Kidney epithelial cell (primary cell): ENCODE measurements around the gene NQO1. TPM values are rescaled to one million over a fixed set of nuclear protein-coding genes. Genes with fewer than 3 reads are reported as not detected.
"Not testable (repeated sequence)": the region's sequence is repeated elsewhere in the genome, so short reads cannot be mapped to it uniquely, and the experiment has no call there.

Experiments used
- DNase-seq: peaks from one replicate; pipeline ENCODE4 v3.0.0-alpha.2; 2010; ENCODE audit warnings: low read depth
- H3K27me3 ChIP-seq: 2 replicates; pipeline ENCODE4 v1.6.0; 2011; ENCODE audit warnings: low read length; ENCODE audit not compliant: control insufficient read depth, insufficient read depth
- H3K36me3 ChIP-seq: 2 replicates; pipeline ENCODE4 v1.5.1; 2011; ENCODE audit warnings: low read length; ENCODE audit not compliant: control insufficient read depth, insufficient read depth
- H3K4me3 ChIP-seq: 2 replicates; pipeline ENCODE4 v1.5.1; 2011; ENCODE audit warnings: low read depth, mild to moderate bottlenecking, control low read depth, low read length
- total RNA-seq: library from RNA; depleted of rRNA; stranded (reverse); fragments of >200 nt; gene quantifications from 2 replicates; pipeline ENCODE4 v1.2.3, GENCODE V29; 2015
- TF ChIP-seq, protein P1 (sequence below): IDR thresholded peaks from 2 replicates; pipeline ENCODE4 v1.5.1; 2011; ENCODE audit warnings: mild to moderate bottlenecking, moderate library complexity, low read length, control low read depth, inconsistent platforms; ENCODE audit not compliant: insufficient read depth, poor library complexity, severe bottlenecking

Gene NQO1
- total RNA-seq, 1 donor from 2014 or later, result 38.7 TPM

DNA sequence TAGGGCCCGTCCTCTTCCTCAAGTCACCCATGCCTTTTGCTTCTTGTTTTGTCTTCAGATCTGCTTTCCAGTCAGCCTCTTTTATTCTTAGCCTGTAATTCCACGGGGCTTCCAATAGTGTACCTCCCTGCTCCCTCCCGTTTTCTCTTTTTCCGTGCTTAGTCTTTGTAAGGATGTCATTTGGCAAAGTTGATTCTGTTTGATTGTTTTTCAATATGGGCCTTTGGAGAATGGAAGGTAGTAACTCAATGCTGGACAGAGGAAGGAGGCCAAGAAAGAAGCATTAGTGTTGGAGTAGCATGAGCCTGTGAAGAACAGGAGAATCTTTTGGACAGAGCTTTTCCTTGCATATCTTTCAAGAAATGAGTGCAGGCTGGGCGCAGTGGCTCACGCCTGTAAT lies 42.3 kb upstream of the NQO1 start:
- Histone ChIP-seq H3K4me3 (no peak overlapping the region), H3K27me3 (no peaks in the 10 kb centered on the region), H3K36me3 (no peaks in the 10 kb centered on the region)
- no peak for DNase-seq
- TF ChIP-seq, protein P1, sequence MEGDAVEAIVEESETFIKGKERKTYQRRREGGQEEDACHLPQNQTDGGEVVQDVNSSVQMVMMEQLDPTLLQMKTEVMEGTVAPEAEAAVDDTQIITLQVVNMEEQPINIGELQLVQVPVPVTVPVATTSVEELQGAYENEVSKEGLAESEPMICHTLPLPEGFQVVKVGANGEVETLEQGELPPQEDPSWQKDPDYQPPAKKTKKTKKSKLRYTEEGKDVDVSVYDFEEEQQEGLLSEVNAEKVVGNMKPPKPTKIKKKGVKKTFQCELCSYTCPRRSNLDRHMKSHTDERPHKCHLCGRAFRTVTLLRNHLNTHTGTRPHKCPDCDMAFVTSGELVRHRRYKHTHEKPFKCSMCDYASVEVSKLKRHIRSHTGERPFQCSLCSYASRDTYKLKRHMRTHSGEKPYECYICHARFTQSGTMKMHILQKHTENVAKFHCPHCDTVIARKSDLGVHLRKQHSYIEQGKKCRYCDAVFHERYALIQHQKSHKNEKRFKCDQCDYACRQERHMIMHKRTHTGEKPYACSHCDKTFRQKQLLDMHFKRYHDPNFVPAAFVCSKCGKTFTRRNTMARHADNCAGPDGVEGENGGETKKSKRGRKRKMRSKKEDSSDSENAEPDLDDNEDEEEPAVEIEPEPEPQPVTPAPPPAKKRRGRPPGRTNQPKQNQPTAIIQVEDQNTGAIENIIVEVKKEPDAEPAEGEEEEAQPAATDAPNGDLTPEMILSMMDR, result no peak

DNA sequence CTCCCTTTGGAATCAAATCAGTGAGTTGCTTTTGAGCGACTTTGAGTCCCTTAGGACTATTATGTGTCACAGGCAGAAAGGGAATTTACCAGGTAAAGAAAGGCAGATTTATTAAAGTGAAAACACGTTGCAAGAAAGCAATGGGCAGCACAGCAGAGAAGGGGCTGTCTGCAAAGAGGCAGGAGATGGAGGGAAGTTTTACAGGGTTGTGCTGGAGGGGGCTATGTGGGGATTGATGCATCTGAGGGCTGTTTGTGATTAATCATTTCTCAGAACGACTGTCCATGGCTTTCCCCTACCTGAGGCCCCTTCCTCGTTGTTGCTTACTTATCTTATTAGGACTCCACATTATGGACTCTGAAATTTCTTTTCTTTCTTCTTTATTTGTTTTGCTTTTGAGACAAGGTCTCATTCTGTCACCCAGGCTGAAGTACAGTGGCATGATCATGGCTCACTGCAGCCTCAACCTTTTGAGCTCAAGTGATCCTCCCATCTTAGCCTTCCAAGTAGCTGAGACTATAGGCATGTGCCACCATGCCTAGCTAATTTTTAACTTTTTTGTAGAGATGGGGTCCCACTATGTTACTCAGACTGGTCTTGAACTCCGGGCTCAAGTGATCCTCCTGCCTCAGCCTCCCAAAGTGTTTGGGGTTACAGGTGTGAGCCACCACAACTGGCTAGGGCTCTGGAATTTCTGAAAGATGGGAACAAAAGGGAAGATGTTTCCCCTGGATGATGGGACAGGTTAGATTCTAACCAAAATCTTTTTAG lies 41.3 kb upstream of the NQO1 start:
- TF ChIP-seq, protein P1, result no peak
- Histone ChIP-seq H3K27me3 (no peaks in the 10 kb centered on the region), H3K36me3 (no peaks in the 10 kb centered on the region), H3K4me3 (no peak overlapping the region)
- no peak for DNase-seq

DNA sequence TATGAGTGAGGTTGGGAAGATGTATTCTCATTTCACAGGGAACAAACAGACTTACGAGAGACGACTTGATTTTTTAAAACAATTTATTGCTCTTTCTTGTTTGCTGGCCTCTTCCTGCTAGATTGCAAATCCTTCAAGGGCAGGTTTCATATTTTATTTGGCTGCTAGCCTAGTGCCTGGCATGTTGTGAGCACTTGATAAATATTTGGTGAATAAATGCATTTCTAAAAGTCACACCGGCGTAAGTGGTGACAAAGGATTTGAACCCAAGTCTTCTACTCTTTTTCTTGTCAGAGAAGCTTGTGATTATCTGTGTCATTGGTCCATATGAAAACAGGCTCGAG lies 37.2 kb upstream of the NQO1 start:
- Histone ChIP-seq H3K27me3 (no peaks in the 10 kb centered on the region), H3K36me3 (no peaks in the 10 kb centered on the region), H3K4me3 (no peak overlapping the region)
- DNase-seq, result no peak
- TF ChIP-seq, protein P1, result no peak

DNA sequence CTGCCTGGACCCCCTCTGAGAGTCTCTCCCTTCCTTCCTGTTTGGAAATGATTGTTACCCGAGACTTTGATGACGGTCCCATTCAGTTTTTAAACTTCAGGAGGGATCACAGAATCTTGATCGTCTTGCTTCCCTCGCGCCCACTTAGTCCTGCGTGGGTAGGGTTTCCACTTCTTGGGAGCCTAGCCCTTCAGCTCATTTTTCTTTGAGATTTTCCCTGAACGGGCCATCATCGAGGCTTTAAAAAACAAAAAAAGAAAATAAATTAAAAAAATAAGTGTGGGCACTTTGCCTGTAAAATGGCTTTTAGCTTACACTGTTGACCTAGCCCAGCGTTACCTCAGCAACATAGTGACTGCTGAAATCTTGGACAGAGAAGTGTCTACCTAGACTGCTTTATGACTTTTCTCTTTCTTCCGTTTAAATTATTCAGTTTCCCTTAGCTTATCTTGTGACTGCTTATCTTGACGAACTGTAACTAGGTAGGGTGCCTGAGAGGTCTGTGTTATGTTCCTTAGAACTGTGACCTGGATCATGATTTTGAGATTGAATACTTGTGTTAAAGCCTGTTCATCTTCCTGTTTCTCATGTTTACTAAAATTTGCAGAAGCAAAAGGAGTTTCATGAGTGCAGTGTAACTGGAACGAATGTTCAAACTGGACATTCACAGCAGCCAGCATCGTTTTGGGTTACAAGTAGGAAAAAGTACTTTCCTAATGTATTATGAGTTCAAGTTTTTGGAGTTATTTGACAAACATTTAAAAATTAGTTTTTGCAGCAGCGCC lies 36.6 kb upstream of the NQO1 start:
- peak overlapping the region; percentile 97 for H3K4me3 ChIP-seq
- no peaks in the 10 kb centered on the region for H3K36me3 ChIP-seq
- DNase-seq, result peak; percentile 25
- TF ChIP-seq, protein P1, result no peak
- no peaks in the 10 kb centered on the region for H3K27me3 ChIP-seq

DNA sequence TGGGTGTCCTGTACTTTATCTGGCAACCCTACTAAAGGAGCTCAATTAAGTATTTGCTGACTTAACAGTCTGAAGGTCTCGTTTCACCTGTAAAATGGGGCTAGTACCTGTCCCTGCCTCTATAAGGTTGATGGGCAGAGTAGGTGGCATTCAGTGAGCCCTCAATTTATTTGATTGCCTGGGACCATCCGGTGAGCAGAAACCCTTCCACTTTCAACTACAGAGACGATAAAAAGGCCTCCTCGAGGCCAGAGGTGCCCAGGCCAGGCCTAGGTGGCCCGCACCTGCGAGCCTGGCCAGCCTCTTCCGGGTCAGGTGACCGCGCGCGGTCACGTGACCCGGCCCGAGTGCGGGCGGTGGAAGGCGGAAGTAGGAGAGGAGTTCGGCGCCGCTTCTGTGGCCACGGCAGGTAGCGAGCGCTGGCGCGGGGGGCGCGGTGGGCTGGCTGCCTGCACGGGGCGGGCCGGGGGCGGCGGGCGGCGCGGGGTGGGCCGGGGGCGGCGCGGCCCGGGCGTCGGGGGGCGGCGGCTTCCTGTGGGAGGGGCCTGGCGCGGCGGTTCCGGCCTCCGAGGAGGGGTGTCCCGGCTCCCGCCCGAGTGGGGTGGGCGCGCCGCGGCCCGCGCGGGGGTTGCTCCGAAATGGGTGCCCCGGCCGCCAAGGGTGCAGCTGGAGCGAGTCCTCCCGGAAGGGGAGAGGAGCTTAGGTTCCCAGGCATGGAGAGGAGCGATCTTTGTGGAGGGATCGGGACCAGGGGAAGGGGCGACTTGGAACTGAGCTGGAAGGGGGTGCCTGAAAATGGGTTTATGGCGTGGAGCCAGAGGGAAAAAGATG lies 35.8 kb upstream of the NQO1 start, which contains the start of gene WWP2:
Gene WWP2, plus strand, starts transcription at position 350 of the 831 bp plus-strand sequence. CDS start 24,679 bp downstream, outside the sequence.
- peak within 1 kb of the TSS; percentile 97 for H3K4me3 ChIP-seq
- no peaks in the 10 kb centered on the region for H3K27me3 ChIP-seq
- peak; percentile 41 for DNase-seq
- no peaks in the 10 kb centered on the region for H3K36me3 ChIP-seq
- TF ChIP-seq, protein P1, result no peak

DNA sequence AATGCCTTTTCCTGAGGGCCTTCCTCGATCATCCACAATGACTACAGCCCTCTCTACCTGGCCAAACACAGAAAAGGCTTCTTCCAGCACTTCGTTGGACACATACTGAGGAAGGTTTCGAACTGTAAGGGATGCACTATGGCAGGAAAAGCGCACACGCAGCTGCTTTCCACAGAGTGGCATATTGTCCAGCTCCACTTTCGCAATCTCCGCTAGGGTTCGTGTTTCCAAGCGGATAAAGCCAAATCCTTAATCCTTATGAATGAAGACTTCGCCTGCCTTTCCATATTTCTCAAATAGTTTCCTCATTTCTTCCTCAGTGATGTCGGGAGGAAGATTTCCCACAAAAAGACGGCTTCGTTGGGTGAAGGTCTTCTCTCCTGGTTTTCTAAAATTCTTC lies 31.0 kb upstream of the NQO1 start:
- H3K36me3 ChIP-seq, DNase-seq, H3K4me3 ChIP-seq, H3K27me3 ChIP-seq: not testable (repeated sequence)
